HG03432 (cell line): Measurements from ENCODE around the gene HLA-DRA.

Source experiments
- ATAC-seq: cut with Tn5 transposase; IDR thresholded peaks from one replicate; pipeline ENCODE4 v1.9.1; 2021; ENCODE audit warnings: mild to moderate bottlenecking, moderate library complexity; ENCODE audit not compliant: unreplicated experiment

Gene HLA-DRA

DNA sequence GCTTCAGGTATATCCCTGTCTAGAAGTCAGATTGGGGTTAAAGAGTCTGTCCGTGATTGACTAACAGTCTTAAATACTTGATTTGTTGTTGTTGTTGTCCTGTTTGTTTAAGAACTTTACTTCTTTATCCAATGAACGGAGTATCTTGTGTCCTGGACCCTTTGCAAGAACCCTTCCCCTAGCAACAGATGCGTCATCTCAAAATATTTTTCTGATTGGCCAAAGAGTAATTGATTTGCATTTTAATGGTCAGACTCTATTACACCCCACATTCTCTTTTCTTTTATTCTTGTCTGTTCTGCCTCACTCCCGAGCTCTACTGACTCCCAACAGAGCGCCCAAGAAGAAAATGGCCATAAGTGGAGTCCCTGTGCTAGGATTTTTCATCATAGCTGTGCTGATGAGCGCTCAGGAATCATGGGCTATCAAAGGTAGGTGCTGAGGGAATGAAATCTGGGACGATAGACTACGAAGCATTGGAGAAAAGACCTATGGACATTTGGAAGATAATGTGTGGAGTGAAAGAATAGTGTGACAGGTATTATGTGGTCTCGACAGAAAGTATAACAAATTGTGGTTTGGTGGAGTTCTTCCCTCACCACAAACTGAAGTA is at the start of gene HLA-DRA:
TSS of gene HLA-DRA (plus strand) at position 286 of the 613 bp plus-strand sequence. CDS start at position 350, 64 bp downstream.
- peak; percentile 80 for ATAC-seq

- ATAC-seq: no peak
These were observed 48.2 kb upstream of the HLA-DRA start for GRCh38 chr6:32391505-32391904.

DNA sequence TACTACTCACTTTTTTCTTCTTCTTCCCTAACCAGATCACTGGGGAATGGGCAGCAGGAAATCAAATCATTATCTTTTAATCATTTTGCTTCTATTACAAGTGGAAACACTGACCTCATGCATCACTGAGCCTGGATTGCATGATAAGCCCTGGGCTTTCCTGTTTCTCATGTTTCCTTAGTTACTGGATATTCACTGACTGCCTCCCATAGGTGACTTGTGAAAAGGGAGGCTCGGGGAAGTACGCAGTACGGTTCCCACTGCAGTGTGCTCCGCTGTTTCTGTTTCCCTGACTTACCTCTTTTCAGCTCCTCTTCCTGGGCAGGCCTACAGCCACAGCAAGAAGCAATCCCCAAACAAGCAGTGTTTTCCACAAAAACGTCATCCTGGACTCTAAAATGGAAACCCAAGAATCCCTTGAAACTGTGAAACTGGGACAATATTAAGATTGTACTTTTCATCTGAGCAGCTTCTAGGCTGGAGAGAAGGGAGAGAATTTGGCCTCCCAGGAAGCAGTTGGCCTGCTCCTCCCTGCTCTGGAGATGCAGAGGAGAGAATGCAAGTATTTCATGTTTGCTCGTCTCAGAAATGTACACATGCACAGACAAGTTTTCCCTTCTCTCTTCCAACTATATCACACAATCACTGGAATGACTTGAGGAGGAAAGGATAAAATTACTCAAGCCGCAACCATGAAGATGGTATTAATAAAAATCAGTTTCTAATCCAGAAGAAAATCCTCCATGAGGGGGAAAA is 45.8 kb upstream of the HLA-DRA start:
- ATAC-seq: no peak

DNA sequence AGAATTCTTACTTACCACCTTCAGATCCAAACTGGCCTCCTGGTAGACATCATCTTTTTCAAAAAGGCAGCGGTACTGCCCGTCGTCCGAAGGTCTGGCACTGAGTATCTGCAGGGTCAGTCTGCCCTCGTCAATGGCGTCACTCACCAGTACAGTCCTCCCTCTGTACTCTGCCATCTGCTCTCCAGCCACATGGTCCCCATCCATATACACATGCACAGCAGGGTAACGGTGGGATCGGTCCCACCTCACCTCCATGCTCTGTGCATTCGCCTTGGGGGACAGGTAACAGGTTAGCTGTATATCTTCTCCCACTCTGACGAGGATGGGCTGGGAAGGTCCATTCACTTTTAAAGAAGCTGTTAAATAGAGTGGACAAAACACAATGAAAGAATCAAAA is 43.7 kb upstream of the HLA-DRA start:
- no peak for ATAC-seq

GRCh38 chr6:32397252-32397920 is 42.3 kb upstream of the HLA-DRA start:
- ATAC-seq: peak; percentile 87

DNA sequence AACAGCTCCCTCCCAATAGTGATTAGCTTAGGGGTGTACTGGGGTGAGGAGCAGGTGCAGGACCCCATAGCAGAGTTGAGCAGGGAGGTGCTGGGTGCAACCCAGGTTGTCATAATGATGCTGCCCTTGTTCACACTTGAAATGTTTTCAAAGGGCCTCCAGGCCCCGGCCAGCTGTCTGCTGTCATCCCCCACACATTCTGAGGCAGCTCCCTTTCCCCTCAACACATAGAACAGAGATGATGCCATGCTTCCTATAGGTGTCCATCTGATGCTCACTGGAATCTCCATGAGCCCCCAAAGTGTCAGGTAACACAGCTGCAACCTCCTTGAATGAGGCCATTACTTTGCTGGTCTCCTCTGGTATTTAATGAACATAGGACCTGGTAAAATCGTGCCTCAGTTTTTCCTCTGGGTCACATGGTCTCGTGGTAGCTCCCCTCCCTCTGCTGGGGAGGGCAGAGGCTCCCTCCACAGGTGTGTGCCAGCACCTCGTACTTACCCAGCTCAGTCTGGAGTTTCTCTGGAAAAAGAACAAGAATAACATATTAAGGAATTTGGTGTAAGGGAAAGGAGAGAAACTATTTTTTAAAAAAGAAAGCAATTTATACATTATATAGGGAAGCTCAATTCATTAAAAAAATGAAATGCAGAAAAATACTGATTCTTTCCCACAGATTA is 38.3 kb upstream of the HLA-DRA start:
- ATAC-seq: no peak

DNA sequence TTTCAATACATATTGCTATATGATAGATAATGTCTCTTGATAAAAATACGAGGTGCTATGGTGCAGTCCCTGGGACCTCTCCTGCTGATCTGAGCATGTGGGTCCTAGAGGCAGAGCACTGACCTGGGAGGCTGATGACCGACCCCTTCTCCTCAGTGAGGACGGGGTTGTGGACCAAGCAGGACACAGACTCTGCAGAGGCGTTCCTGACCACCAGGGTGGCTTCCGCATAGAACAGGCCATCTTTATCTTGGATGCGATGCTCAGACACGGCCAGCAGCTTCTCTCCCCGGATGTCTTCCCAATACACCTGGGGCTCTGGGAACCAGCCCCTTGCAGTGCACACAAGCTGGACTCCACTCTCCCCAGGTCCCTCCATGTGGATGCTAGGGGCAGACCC is 36.9 kb upstream of the HLA-DRA start:
- ATAC-seq: no peak

- ATAC-seq: no peak
These were observed 34.0 kb upstream of the HLA-DRA start for GRCh38 chr6:32405656-32406055.

GRCh38 chr6:32406197-32406596 is 33.5 kb upstream of the HLA-DRA start:
- ATAC-seq: no peak

DNA sequence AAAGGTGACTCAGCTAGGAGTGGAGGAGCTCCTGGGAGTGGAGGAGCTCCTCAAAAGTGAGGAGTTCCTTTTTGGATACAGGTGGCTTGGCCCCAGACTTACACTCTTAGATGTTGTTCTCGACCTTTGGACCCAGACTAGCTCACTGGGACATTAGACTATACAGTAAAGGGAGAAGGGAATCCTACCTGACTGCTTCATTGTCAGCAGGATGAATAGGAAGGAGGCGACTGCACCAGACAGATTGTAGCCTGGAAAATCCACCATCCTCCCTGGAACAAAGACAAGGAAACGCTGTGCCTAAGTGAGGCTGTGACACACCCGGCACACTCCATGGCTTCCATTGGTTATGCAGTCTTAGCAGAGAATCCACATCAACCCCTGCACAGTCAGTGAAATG is 32.8 kb upstream of the HLA-DRA start, which contains the start of gene BTNL2:
TSS of gene BTNL2 (minus strand) at position 325 of the 400 bp plus-strand sequence. CDS start at position 267, 58 bp downstream.
- ATAC-seq: no peak

DNA sequence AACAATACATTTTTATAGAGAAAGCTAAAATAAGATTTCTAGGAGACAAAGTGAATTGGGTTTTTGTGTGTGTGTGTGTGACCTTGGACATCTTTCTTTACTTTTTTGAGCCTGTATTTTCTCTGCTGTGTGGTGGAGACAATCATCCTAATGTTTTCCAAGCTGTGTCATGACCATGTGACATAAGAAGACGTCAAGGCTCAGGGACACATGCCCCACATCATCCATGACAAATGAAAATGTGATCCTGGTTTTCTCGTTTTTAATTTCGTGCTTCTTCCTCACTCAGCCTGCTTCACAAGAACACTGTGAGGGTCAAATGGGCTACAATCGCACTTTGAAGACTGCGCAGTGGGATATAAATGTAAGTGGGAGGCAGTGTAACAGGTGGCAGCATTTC is 28.8 kb upstream of the HLA-DRA start:
- no peak for ATAC-seq

- ATAC-seq: no peak
These were observed 27.9 kb upstream of the HLA-DRA start for GRCh38 chr6:32411566-32412327.

DNA sequence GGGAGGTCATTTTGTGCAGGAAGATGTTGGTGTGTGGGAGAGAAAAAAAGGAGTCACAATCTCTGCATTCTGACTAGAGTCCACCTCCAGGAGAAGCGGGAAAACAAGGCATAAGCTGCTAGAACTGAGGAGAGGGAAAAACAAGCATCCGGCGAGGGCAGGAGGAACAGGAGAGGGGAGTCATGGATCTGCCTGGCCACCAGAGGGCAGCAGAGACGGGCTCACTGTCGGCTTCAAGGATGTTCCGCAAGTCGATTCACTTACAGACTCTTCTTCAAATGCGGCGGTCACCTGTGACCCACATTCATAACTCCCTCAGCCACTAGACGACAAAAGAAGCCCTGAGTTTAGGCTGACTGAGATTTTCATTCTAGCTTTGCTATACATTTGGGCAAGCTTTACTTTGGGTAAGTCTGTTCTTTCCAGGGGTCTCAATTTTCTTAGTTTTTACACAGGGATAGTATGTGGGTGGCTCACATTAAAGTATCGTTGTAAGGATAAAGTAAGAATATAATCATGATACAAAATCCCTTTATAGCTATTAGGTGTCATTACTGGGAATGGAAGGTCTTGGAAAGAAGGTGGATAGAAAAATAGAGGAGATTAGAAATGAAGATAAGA is 26.1 kb upstream of the HLA-DRA start:
- peak; percentile 42 for ATAC-seq

GRCh38 chr6:32415521-32416019 is 24.1 kb upstream of the HLA-DRA start:
- ATAC-seq: no peak

GRCh38 chr6:32416036-32416435 is 23.7 kb upstream of the HLA-DRA start:
- ATAC-seq: no peak

GRCh38 chr6:32424589-32425300 is 14.9 kb upstream of the HLA-DRA start:
- ATAC-seq: no peak

- ATAC-seq: no peak
These were observed 13.3 kb upstream of the HLA-DRA start for GRCh38 chr6:32426338-32426737.

GRCh38 chr6:32427218-32427617 is 12.5 kb upstream of the HLA-DRA start:
- ATAC-seq: no peak

DNA sequence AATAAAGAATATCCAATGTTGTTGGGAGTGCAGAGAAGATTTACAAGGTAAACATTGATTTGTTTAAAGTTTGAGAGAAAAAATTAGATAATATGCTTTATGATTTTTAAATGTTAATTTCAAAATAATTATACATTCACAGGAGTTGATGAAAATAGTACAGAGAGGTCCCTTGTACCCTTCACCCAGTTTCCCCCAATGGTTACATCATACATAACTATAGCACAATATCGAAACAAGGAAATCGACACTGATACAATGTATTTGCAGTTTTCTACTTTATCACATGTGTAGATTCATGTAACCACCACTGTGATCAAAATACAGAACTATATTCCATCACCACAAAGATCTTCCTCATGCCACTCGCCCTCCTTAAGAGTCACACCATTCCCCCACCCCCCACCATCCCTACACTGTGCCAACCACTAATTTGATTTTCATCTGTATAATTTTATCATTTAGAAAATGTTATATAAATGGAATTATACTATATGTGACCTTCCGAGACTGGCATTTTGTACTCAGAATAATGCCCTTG is 11.7 kb upstream of the HLA-DRA start:
- no peak for ATAC-seq
